Measurements from ENCODE around the gene RORC. TPM values are rescaled to one million over a fixed set of nuclear protein-coding genes. Genes with fewer than 3 reads are reported as not detected.

The RORC gene
- total and polyA plus RNA-seq, 2 donors (not counting 1 experiment from before 2014, with no cell fraction given) = 0.17 TPM; not detected in 1

- Histone ChIP-seq H3K27ac (ENCODE audit: insufficient read depth, low read length) (no peak overlapping the region), H3K9me3 (ENCODE audit: control insufficient read depth, insufficient read depth, low read depth, low read length) (no peaks in the 10 kb centered on the region), H3K79me2 (ENCODE audit: control insufficient read depth, insufficient read depth, low read length) (no peaks in the 10 kb centered on the region), H4K20me1 (ENCODE audit: control insufficient read depth, extremely low read depth, insufficient read depth, low read length) (no peaks in the 10 kb centered on the region), H3K36me3 (ENCODE audit: control insufficient read depth, insufficient read depth, low read length) (no peaks in the 10 kb centered on the region), H3K9ac (ENCODE audit: insufficient read depth, low read length) (no peak overlapping the region), H3K4me1 (ENCODE audit: control insufficient read depth, extremely low read depth, insufficient read depth, low read length) (no peaks in the 10 kb centered on the region), H2AFZ (ENCODE audit: low read length) (no peak overlapping the region), H3K4me3 (replicated peaks in 1 of 4; ENCODE audit: control extremely low read depth in 1 of 4, insufficient read depth in 1 of 4, low read depth in 3 of 4, low read length in 4 of 4) (no peak overlapping the region), H3K4me2 (ENCODE audit: extremely low read depth, insufficient read depth, low read length) (no peak overlapping the region), H3K27me3 (ENCODE audit: control insufficient read depth, insufficient read depth, low read length) (peaks cover 5% of the 10 kb centered on the region)
- TF ChIP-seq EZH2 (IDR thresholded peaks at IDR 0.05; ENCODE audit: low read length, missing control alignments) (no peak), CTCF (conservative IDR thresholded peaks at IDR 0.05 in 1 of 2, IDR thresholded peaks at IDR 0.05 in 1 of 2; ENCODE audit: low read depth in 1 of 2, low read length in 2 of 2) (no peak)
- DNase-seq (ENCODE audit: low read depth in 2 of 2) = no peak
Observed at GRCh38 chr1:151779852-151780251, 51.8 kb downstream of the RORC start.

- H3K9ac ChIP-seq (ENCODE audit: insufficient read depth, low read length) = no peak overlapping the region
- no peaks in the 10 kb centered on the region for H3K36me3 ChIP-seq (ENCODE audit: control insufficient read depth, insufficient read depth, low read length)
- no peak overlapping the region for H2AFZ ChIP-seq (ENCODE audit: low read length)
- no peaks in the 10 kb centered on the region for H3K79me2 ChIP-seq (ENCODE audit: control insufficient read depth, insufficient read depth, low read length)
- no peaks in the 10 kb centered on the region for H4K20me1 ChIP-seq (ENCODE audit: control insufficient read depth, extremely low read depth, insufficient read depth, low read length)
- no peak overlapping the region for H3K4me2 ChIP-seq (ENCODE audit: extremely low read depth, insufficient read depth, low read length)
- H3K27ac ChIP-seq (ENCODE audit: insufficient read depth, low read length) = no peak overlapping the region
- no peaks in the 10 kb centered on the region for H3K27me3 ChIP-seq (ENCODE audit: control insufficient read depth, insufficient read depth, low read length)
- no peak overlapping the region for H3K4me3 ChIP-seq (replicated peaks in 1 of 4; ENCODE audit: control extremely low read depth in 1 of 4, insufficient read depth in 1 of 4, low read depth in 3 of 4, low read length in 4 of 4)
- TF ChIP-seq EZH2 (IDR thresholded peaks at IDR 0.05; ENCODE audit: low read length, missing control alignments) (no peak), CTCF (conservative IDR thresholded peaks at IDR 0.05 in 1 of 2, IDR thresholded peaks at IDR 0.05 in 1 of 2; ENCODE audit: low read depth in 1 of 2, low read length in 2 of 2) (no peak)
- H3K9me3 ChIP-seq (ENCODE audit: control insufficient read depth, insufficient read depth, low read depth, low read length) = no peaks in the 10 kb centered on the region
- H3K4me1 ChIP-seq (ENCODE audit: control insufficient read depth, extremely low read depth, insufficient read depth, low read length) = no peaks in the 10 kb centered on the region
- DNase-seq (ENCODE audit: low read depth in 2 of 2) = no peak
Observed at GRCh38 chr1:151777317-151777716, 54.3 kb downstream of the RORC start.

DNA sequence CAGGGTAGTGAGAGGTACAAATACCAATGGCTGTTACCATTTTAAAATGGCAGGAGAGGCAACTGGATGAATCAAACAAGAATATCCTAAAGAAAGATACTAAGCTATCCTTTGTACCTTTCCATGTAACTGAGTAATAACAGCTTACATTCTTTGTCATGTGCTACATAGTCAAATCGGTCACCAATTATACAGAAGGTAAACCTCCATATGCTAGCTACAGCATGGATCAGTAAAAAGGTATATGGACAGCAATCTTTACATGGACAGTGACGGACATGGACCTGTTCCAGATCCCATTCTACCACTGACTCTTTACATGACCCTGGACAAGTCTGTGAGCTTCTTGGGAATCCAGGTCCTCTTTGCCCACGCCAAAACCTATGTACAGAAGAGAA, 54.9 kb downstream of the RORC start:
- H3K36me3 ChIP-seq (ENCODE audit: control insufficient read depth, insufficient read depth, low read length) = no peaks in the 10 kb centered on the region
- no peaks in the 10 kb centered on the region for H4K20me1 ChIP-seq (ENCODE audit: control insufficient read depth, extremely low read depth, insufficient read depth, low read length)
- no peak for DNase-seq (ENCODE audit: low read depth in 2 of 2)
- H3K9me3 ChIP-seq (ENCODE audit: control insufficient read depth, insufficient read depth, low read depth, low read length) = no peaks in the 10 kb centered on the region
- no peaks in the 10 kb centered on the region for H3K79me2 ChIP-seq (ENCODE audit: control insufficient read depth, insufficient read depth, low read length)
- no peak overlapping the region for H3K4me3 ChIP-seq (replicated peaks in 1 of 4; ENCODE audit: control extremely low read depth in 1 of 4, insufficient read depth in 1 of 4, low read depth in 3 of 4, low read length in 4 of 4)
- H3K9ac ChIP-seq (ENCODE audit: insufficient read depth, low read length) = no peak overlapping the region
- no peak overlapping the region for H3K27ac ChIP-seq (ENCODE audit: insufficient read depth, low read length)
- H3K27me3 ChIP-seq (ENCODE audit: control insufficient read depth, insufficient read depth, low read length) = no peaks in the 10 kb centered on the region
- H2AFZ ChIP-seq (ENCODE audit: low read length) = no peak overlapping the region
- H3K4me2 ChIP-seq (ENCODE audit: extremely low read depth, insufficient read depth, low read length) = no peak overlapping the region
- no peak for TF ChIP-seq CTCF (conservative IDR thresholded peaks at IDR 0.05 in 1 of 2, IDR thresholded peaks at IDR 0.05 in 1 of 2; ENCODE audit: low read depth in 1 of 2, low read length in 2 of 2)
- TF ChIP-seq EZH2 (IDR thresholded peaks at IDR 0.05; ENCODE audit: low read length, missing control alignments) = no peak
- no peaks in the 10 kb centered on the region for H3K4me1 ChIP-seq (ENCODE audit: control insufficient read depth, extremely low read depth, insufficient read depth, low read length)

All from fibroblast of lung (primary cell).